AG04450 (cell line): Measurements from ENCODE around the gene ANKS6. TPM values are rescaled to one million over a fixed set of nuclear protein-coding genes. Genes with fewer than 3 reads are reported as not detected.

ENCODE experiments used
- CTCF ChIA-PET: fragments of 300-600, 350-600 bp; formaldehyde crosslinking; extraction: SDS; loops from one replicate; lab custom pipeline; 2022; ENCODE audit warnings: antibody characterized with exemption, inconsistent platforms; lab: Charles Lee
- POLR2A ChIA-PET: fragments of 350-600 bp; formaldehyde crosslinking; extraction: SDS; loops from one replicate; lab custom pipeline; 2021; ENCODE audit warnings: antibody characterized with exemption, inconsistent platforms; lab: Yijun Ruan, JAX
- DNase-seq: peaks from one replicate; pipeline ENCODE4 v3.0.0-alpha.2; 2011; ENCODE audit warnings: low read depth, low spot score
- H3K27ac ChIP-seq: one replicate; pipeline ENCODE4 v1.5.1; 2012; ENCODE audit warnings: low read depth, low read length, control low read depth
- H3K27me3 ChIP-seq: one replicate; pipeline ENCODE4 v1.6.0; 2012; ENCODE audit warnings: low read length; ENCODE audit not compliant: control insufficient read depth, insufficient read depth
- H3K4me3 ChIP-seq: 2 replicates; pipeline ENCODE4 v1.5.1; 2011; ENCODE audit warnings: mild to moderate bottlenecking, low read depth, low read length, control low read depth
- H3K9me3 ChIP-seq: 2 replicates; pipeline ENCODE4 v1.5.1; 2012; ENCODE audit warnings: low read length; ENCODE audit not compliant: control insufficient read depth, insufficient read depth
- CTCF ChIP-seq: IDR thresholded peaks from 2 replicates; pipeline ENCODE4 v1.5.1; 2011; ENCODE audit warnings: low read depth, low read length, control low read depth, inconsistent platforms
- polyA plus RNA-seq: library from polyadenylated mRNA; depleted of rRNA; stranded (reverse); fragments of >200 nt; gene quantifications from 2 replicates; pipeline ENCODE4 v1.2.3, GENCODE V29; 2011

The ANKS6 gene
- polyA plus RNA-seq, 1 experiment, result 10.5 TPM

- no peak for TF ChIP-seq CTCF
- H3K9me3 ChIP-seq, result no peaks in the 10 kb centered on the region
- no peak overlapping the region for H3K27ac ChIP-seq
- no peak for DNase-seq
- H3K4me3 ChIP-seq, result no peak overlapping the region
- ChIA-PET POLR2A (no interaction called here), CTCF (interaction anchor here (0.9 to 1.2 kb wide), 2 partner anchors 15 to 27 kb away, joined by 3 to 4 read pairs; no protein-coding TSS in a partner anchor)
- H3K27me3 ChIP-seq, result peaks cover 4% of the 10 kb centered on the region
Measured at GRCh38 chr9:98833090-98833956, 37.0 kb upstream of the ANKS6 start.

- H3K9me3 ChIP-seq, result no peaks in the 10 kb centered on the region
- DNase-seq, result no peak
- ChIA-PET POLR2A (no interaction called here), CTCF (interaction anchor here (0.9 to 1.2 kb wide), 2 partner anchors 15 to 26 kb away, joined by 3 to 4 read pairs; no protein-coding TSS in a partner anchor)
- H3K27me3 ChIP-seq, result peaks cover 8% of the 10 kb centered on the region
- H3K27ac ChIP-seq, result no peak overlapping the region
- no peak overlapping the region for H3K4me3 ChIP-seq
- no peak for TF ChIP-seq CTCF
Measured at GRCh38 chr9:98832768-98833089, 36.4 kb upstream of the ANKS6 start.

DNA sequence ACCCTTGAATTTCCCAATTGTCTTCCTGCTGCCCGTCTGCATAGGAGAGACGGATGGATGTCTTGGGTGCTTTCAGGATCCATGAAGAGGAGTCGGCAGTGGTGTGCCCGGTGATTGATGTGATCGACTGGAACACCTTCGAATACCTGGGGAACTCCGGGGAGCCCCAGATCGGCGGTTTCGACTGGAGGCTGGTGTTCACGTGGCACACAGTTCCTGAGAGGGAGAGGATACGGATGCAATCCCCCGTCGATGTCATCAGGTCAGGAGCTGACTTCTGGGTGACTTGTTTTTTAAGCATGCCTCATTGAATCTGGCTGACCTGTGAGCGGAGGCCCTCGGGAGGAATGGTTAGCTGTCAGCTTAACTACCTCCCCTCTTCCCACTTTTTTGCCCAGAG, 35.3 kb upstream of the ANKS6 start:
- Histone ChIP-seq H3K4me3 (no peak overlapping the region), H3K9me3 (no peaks in the 10 kb centered on the region; the same call in 1 of the 2 replicates), H3K27ac (no peak overlapping the region), H3K27me3 (peaks cover 9% of the 10 kb centered on the region)
- DNase-seq, result no peak
- TF ChIP-seq CTCF, result no peak
- ChIA-PET CTCF (interaction anchor here (1.2 kb wide), 1 partner anchor 25 kb away, joined by 3 read pairs; no protein-coding TSS in a partner anchor), POLR2A (no interaction called here)

DNA sequence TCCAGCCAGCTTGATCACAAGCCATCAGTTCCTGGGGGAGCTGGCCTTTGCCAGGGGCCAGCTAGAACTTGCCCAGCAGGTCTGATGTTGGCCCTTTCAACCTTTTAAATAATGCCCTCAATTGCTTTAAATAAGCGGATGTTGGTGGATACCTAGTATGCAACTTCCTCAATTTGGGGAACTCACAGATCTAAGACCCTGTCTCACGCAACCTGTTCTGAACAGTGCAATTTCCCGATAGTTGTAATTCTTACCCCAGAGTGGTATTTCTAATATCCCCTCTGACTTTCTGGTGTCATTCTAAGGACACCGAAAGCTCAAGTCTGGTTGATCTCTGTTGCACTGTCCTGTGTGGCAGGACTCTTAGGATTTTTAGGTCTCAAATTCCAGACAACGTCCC, 34.2 kb upstream of the ANKS6 start:
- Histone ChIP-seq H3K9me3 (no peaks in the 10 kb centered on the region; the same call in 1 of the 2 replicates), H3K27me3 (peaks cover 9% of the 10 kb centered on the region), H3K4me3 (no peak overlapping the region), H3K27ac (no peak overlapping the region)
- TF ChIP-seq CTCF, result no peak
- no peak for DNase-seq
- ChIA-PET POLR2A (no interaction called here), CTCF (no interaction called here)

GRCh38 chr9:98829766-98830165, 33.4 kb upstream of the ANKS6 start:
- Histone ChIP-seq H3K9me3 (no peaks in the 10 kb centered on the region; the same call in 1 of the 2 replicates), H3K27ac (no peak overlapping the region), H3K4me3 (no peak overlapping the region), H3K27me3 (peaks cover 9% of the 10 kb centered on the region)
- TF ChIP-seq CTCF, result no peak
- ChIA-PET CTCF (no interaction called here), POLR2A (interaction anchor here (0.5 kb wide), 1 partner anchor 480 kb away, joined by 8 read pairs; no protein-coding TSS in a partner anchor)
- no peak for DNase-seq
